Right lobe of liver (tissue), 6 donors: ENCODE data around the gene CCDC172. TPM values are rescaled to one million over a fixed set of nuclear protein-coding genes. Genes with fewer than 3 reads are reported as not detected.

Source experiments
- ATAC-seq, 4 donors: fragments of 200-7000 bp; cut with Tn5 transposase; one replicate each; pipeline ENCODE4 v1.9.1; 2020; ENCODE audit warnings: mild to moderate bottlenecking in 4 of 4, moderate library complexity in 4 of 4
- DNase-seq, 3 donors: peaks; one replicate each; pipeline ENCODE4 v3.0.0-alpha.2; 2020
- H3K27ac ChIP-seq, 3 donors: fragments of 200-600 bp; one replicate each; pipeline ENCODE4 v1.8.0; 2022
- H3K27me3 ChIP-seq, 2 donors: fragments of 200-600 bp; one replicate each; pipeline ENCODE4 v1.8.0; 2022
- H3K36me3 ChIP-seq, 4 donors: fragments of 200-600 bp; sonication (generic) in 1 of 4; one replicate each; pipeline versions ENCODE4 v1.5.1 to v1.8.0; 2017 to 2022; ENCODE audit warnings: control low read depth in 1 of 4
- H3K4me1 ChIP-seq, 4 donors: fragments of 200-600 bp; sonication (generic) in 1 of 4; one replicate each; pipeline versions ENCODE4 v1.5.1 to v1.8.0; 2017 to 2022; ENCODE audit warnings: control low read depth in 1 of 4
- H3K4me3 ChIP-seq, 3 donors: fragments of 200-600 bp; one replicate each; pipeline ENCODE4 v1.8.0; 2022
- H3K9me3 ChIP-seq, 4 donors: fragments of 200-600 bp; sonication (generic) in 1 of 4; one replicate each; pipeline versions ENCODE4 v1.5.1 to v1.8.0; 2017 to 2022; ENCODE audit warnings: control low read depth in 1 of 4
- POLR2A ChIP-seq: fragments of 450-650 bp; IDR thresholded peaks from one replicate; pipeline ENCODE4 v1.6.1; 2017; ENCODE audit warnings: antibody characterized with exemption, mild to moderate bottlenecking
- WGBS: methylation state at CpG from one replicate; pipeline ENCODE4 v1.1.6; 2018; ENCODE audit warnings: low coverage, low lambda C conversion rate; ENCODE audit not compliant: insufficient coverage; ENCODE audit errors: missing lambda C conversion rate; 5-methylcytosine and 5-hydroxymethylcytosine counted together
- intact Hi-C, 2 donors: fragments of 100-400 bp; cut with DNase I; formaldehyde crosslinking; loops; one replicate each; pipeline versions ENCODE4 v1.11.2 to v1.14.1; 2022
- total RNA-seq, 6 experiments: library from RNA; depleted of rRNA in 2 of 6; stranded (reverse); fragments of >200 nt in 2 of 6; fragmentation: NEBNext Ultra II Directional in 3 of 6; extraction: Animal tissue kit (Norgen Biotek cat#: 25700) in 3 of 6; gene quantifications; one replicate each; pipeline versions ENCODE4 v1.1.0 to v1.2.4, GENCODE V29; 2016 to 2023
- TF ChIP-seq, protein P1 (sequence below), 4 donors: fragments of 200-600 bp in 3 of 4; fragments of 450-650 bp in 1 of 4; IDR thresholded peaks; one replicate each; pipeline versions ENCODE4 v1.5.1 to v1.8.0; 2016 to 2022; ENCODE audit warnings: antibody characterized with exemption in 4 of 4, mild to moderate bottlenecking in 2 of 4
- donor health status: DM: no; HTN: yes; CAD: no.
- donor health status: DM: no; HTN: no; CAD: no.
- donor health status: DM: no; HTN: no; CAD: no.
- donor health status: DM: no; HTN: yes; CAD: no.
- donor health status: DM: no; HTN: yes; CAD: no.

CCDC172 gene
- total RNA-seq, 6 experiments from 2014 or later, result not detected

DNA sequence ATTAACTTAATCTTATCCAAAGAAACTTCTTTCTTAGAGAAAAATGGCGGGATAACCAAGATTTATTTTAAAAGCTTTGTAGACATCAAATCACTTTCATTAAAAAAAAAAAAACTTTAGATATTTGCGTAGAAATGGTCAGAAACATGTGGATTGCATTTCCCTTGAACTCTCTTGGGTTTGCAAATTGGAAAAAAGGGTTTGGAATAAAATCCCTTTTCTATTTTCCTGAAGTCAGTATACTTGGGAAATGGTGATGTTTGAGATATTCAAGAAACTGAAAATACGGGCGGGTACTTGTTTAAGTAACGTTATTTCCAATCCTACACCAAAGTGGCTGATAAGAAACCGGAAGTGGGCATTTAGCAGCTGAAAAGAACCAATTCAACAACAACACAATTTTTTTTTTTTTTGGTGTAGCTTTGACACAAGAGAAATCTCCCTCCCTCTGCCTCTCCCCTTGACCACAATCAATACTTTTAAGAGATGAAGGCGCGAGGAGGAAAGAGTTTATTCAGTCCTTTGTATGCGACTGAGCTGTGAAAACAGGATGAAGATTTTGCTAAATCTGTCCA lies 37.5 kb upstream of the CCDC172 start:
- no peak overlapping the region for H3K4me3 ChIP-seq
- H3K27me3 ChIP-seq, result no peaks in the 10 kb centered on the region
- intact Hi-C loops, result no loop called here
- TF ChIP-seq POLR2A, result no peak
- TF ChIP-seq, protein P1, sequence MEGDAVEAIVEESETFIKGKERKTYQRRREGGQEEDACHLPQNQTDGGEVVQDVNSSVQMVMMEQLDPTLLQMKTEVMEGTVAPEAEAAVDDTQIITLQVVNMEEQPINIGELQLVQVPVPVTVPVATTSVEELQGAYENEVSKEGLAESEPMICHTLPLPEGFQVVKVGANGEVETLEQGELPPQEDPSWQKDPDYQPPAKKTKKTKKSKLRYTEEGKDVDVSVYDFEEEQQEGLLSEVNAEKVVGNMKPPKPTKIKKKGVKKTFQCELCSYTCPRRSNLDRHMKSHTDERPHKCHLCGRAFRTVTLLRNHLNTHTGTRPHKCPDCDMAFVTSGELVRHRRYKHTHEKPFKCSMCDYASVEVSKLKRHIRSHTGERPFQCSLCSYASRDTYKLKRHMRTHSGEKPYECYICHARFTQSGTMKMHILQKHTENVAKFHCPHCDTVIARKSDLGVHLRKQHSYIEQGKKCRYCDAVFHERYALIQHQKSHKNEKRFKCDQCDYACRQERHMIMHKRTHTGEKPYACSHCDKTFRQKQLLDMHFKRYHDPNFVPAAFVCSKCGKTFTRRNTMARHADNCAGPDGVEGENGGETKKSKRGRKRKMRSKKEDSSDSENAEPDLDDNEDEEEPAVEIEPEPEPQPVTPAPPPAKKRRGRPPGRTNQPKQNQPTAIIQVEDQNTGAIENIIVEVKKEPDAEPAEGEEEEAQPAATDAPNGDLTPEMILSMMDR (IDR thresholded peaks at IDR 0.05), result no peak
- 54% methylated on average over 9 of the region's 9 CpGs for WGBS
- no peaks in the 10 kb centered on the region for H3K36me3 ChIP-seq
- ATAC-seq, result no peak
- H3K9me3 ChIP-seq, result no peaks in the 10 kb centered on the region
- H3K27ac ChIP-seq, result no peak overlapping the region
- H3K4me1 ChIP-seq, result no peaks in the 10 kb centered on the region
- no peak for DNase-seq

DNA sequence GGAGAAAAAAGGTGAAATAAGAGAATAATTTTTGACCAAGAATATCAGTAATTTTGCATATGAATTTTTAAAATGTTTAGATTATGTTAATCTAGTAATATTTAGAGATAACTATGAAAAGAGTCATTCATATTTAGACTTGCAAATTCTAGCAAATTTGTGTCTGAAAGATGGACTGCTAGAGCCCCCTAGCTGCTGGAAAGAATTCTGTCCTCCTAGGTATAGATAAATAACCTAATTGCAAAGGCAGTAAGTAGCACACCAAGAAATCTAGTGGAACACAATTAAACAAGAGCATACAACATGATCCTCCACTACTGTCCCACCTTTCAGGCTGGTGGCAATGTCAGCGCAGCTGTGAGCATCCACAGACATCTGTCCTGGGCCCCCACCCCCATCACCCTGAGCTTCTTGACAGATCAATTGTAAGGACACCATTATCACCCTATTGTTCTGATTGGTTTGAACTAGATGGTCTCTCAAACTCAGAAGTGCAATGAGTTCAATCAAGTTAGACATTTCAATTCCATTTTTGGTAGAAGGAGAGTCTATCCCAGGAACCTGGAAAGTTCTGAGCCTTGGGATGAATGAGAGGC lies 36.2 kb upstream of the CCDC172 start:
- intact Hi-C loops, result no loop called here
- H3K36me3 ChIP-seq, result no peaks in the 10 kb centered on the region
- no peaks in the 10 kb centered on the region for H3K27me3 ChIP-seq
- DNase-seq (peak in 1 of 3 donors; percentile 58), ATAC-seq (peak; percentile 76 to 80 (median 79))
- H3K9me3 ChIP-seq, result no peaks in the 10 kb centered on the region
- H3K4me1 ChIP-seq, result no peaks in the 10 kb centered on the region
- H3K27ac ChIP-seq, result no peak overlapping the region
- no peak for TF ChIP-seq POLR2A
- TF ChIP-seq, protein P1 (IDR thresholded peaks at IDR 0.05), result peak; percentile 73 to 86 (median 80)
- H3K4me3 ChIP-seq, result no peak overlapping the region
- WGBS, result 0% methylated on average over 1 of the region's 1 CpG

DNA sequence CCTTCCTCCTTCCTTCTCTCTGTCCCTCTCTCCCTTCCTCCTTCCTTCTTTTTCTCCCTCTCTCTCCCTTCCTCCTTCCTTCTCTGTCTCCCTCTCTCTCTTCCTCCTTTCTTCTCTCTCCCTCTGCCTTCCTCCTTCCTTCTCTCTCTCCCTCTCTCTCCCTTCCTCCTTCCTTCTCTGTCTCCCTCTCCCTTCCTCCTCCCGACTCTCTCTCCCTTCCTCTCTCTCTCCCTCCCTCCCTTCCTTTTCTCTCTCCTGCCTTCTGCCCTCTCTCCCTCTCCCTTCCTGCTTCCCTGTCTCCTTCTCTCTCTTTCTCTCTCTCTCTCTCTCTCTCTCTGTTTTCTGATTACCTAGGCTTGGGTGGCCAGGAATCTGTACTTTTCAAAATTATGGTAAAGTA lies 34.6 kb upstream of the CCDC172 start:
- no peaks in the 10 kb centered on the region for H3K9me3 ChIP-seq
- no peak overlapping the region for H3K27ac ChIP-seq
- no peaks in the 10 kb centered on the region for H3K4me1 ChIP-seq
- H3K36me3 ChIP-seq, result no peaks in the 10 kb centered on the region
- TF ChIP-seq, protein P1 (IDR thresholded peaks at IDR 0.05), result no peak
- TF ChIP-seq POLR2A, result no peak
- no peak for DNase-seq
- no peak for ATAC-seq
- intact Hi-C loops, result no loop called here
- H3K4me3 ChIP-seq, result no peak overlapping the region
- H3K27me3 ChIP-seq, result no peaks in the 10 kb centered on the region
- 0% methylated on average over 1 of the region's 1 CpG for WGBS

DNA sequence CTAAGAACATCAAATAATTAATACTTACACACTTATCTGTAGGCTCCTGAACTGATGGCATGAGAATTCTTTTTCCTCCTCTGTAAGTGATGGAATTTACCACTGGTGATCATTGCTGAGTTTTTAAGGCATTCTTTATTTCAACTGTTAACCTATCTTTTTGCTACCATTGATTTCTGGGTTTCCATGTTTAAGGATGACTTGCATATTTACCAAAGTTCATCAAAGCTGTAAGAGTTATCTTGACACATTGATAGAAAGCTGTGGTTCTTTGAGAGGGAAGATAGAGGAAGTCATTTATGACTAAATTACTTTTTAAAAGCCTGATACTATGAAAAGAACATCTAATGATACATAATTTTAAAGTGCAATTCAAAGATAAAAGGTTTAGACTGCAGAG lies 31.8 kb upstream of the CCDC172 start:
- intact Hi-C loops, result no loop called here
- Histone ChIP-seq H3K9me3 (no peaks in the 10 kb centered on the region), H3K27me3 (no peaks in the 10 kb centered on the region), H3K27ac (no peak overlapping the region), H3K4me1 (no peaks in the 10 kb centered on the region), H3K4me3 (no peak overlapping the region), H3K36me3 (no peaks in the 10 kb centered on the region)
- ATAC-seq, result no peak
- TF ChIP-seq POLR2A, result no peak
- TF ChIP-seq, protein P1 (IDR thresholded peaks at IDR 0.05), result no peak
- no peak for DNase-seq
